Stimulated activated naive CD8-positive, alpha-beta T cell treated with anti-CD3 and anti-CD28 coated beads, Interleukin-15, Interleukin-2, amounts not matched to agents 100 ng/mL and 50 ng/mL, for 24 hours (primary cell): ENCODE measurements around the gene ATP11C.
"Not testable (repeated sequence)": the region's sequence is repeated elsewhere in the genome, so short reads cannot be mapped to it uniquely, and the experiment has no call there.

Source experiments
- H3K27ac Mint-ChIP-seq: one replicate; pipeline ENCODE4 v1.8.0; 2021; ENCODE audit warnings: mild to moderate bottlenecking, mixed read lengths
- H3K27me3 Mint-ChIP-seq: one replicate; pipeline ENCODE4 v1.8.0; 2021; ENCODE audit warnings: mixed read lengths
- H3K36me3 Mint-ChIP-seq: one replicate; pipeline ENCODE4 v1.8.0; 2021; ENCODE audit warnings: low read depth, mixed read lengths
- H3K4me1 Mint-ChIP-seq: one replicate; pipeline ENCODE4 v1.8.0; 2021; ENCODE audit warnings: low read depth, mixed read lengths
- H3K4me3 Mint-ChIP-seq: one replicate; pipeline ENCODE4 v1.8.0; 2021; ENCODE audit warnings: mild to moderate bottlenecking, mixed read lengths
- H3K9me3 Mint-ChIP-seq: one replicate; pipeline ENCODE4 v1.8.0; 2021; ENCODE audit warnings: mixed read lengths

Gene ATP11C

DNA sequence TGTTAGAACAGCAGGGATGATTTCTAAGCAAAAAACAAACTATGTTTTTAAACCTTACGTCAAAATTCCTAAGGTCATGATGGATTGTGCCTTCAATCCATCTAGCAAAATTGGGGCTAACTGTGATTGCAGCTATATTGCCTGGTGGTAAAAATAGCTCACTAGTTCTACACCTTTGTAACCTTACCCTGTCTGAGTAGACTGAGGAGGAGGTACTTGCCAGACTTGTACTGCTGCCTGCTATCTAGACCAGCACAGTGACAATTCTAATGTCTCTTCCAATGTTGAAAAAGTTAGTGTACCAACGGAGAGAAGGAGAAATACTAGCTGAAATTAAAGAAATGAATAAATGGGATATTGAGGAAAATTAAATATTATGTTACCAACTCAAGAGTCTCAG lies 30.3 kb downstream of the ATP11C start:
- H3K4me1 Mint-ChIP-seq = peaks cover 6% of the 10 kb centered on the region
- peaks cover 4% of the 10 kb centered on the region for H3K36me3 Mint-ChIP-seq
- no peaks in the 10 kb centered on the region for H3K9me3 Mint-ChIP-seq
- H3K27me3 Mint-ChIP-seq = no peaks in the 10 kb centered on the region
- H3K27ac Mint-ChIP-seq = peak overlapping the region; percentile 26
- H3K4me3 Mint-ChIP-seq = no peak overlapping the region

DNA sequence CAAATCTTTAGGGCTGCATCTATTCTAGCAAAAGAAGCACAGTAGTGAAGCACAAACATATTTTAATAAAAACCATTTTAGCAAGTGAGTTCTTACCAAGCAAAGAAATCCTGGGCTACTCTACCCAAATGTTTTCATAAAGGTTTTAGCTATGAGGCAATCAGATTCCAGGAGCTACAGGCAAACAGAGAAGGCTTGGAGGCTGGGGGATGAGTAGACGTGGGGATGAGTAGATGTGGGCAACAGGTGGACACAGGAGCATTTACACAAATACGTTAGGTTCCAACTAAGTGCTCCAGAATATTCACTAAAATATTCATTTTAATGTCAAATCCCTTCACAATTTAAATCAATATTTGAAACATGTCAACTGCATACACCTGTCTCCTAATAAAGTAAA lies 34.5 kb downstream of the ATP11C start:
- H3K4me3 Mint-ChIP-seq = no peak overlapping the region
- H3K9me3 Mint-ChIP-seq = no peaks in the 10 kb centered on the region
- H3K27ac Mint-ChIP-seq = no peak overlapping the region
- H3K4me1 Mint-ChIP-seq = peaks cover 4% of the 10 kb centered on the region
- H3K27me3 Mint-ChIP-seq = no peaks in the 10 kb centered on the region
- H3K36me3 Mint-ChIP-seq = peaks cover 4% of the 10 kb centered on the region

DNA sequence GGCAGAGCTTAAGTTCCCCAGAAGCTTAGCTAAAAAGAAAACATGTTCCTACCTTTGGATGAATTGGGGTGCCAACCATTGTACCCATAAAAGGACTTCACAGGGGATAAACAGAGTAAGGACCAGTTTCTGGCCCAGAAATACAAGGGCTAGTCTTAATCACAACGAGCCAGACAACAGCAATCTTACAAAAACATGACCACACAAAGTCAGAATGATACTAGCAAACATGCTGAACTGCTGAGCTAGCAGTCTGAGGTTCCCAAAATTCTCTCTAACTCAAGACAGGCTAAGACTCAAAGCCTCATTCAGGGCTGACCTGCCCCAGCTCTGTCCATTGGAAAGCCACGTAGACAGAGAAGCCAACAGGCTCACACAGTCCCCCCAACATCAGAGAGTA lies 40.3 kb downstream of the ATP11C start:
- Mint-ChIP-seq H3K27me3 (no peaks in the 10 kb centered on the region), H3K36me3 (no peaks in the 10 kb centered on the region), H3K9me3 (no peaks in the 10 kb centered on the region), H3K27ac (no peak overlapping the region), H3K4me1 (peaks cover 31% of the 10 kb centered on the region), H3K4me3 (no peak overlapping the region)

DNA sequence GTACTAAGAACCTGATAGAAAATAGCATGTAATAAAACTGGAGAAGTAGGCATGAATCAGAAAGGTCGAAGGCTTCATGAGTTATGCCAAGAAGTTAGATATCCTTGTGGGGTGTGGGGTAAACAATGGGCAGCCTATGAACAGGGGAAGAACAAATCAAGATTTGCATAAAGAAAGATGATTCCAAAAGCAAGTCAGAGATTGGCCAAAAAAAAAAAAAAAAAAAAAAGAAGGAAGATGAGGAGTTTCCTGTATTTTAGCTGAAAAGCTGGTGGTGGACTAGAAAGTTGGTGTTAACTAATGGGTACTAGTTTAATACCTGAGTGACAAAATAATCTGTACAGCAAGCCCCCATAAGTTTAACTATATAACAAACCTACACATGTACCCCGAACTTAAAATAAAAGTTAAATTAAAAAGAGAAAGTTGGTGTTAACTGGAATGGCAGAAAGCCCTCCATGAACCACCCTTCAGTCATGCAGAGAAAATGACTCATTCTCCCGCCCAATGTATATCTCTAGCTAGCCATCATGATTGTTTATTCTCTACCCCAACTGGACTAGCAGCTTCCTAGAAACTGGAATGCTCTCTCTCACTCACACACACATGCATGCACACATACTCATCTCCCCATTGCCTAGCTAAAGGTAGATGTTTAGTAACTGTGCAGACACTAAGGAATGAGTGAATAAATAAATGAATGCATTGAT lies 41.7 kb downstream of the ATP11C start:
- no peaks in the 10 kb centered on the region for H3K9me3 Mint-ChIP-seq
- H3K27ac Mint-ChIP-seq = no peak overlapping the region
- peaks cover 31% of the 10 kb centered on the region for H3K4me1 Mint-ChIP-seq
- no peaks in the 10 kb centered on the region for H3K36me3 Mint-ChIP-seq
- no peaks in the 10 kb centered on the region for H3K27me3 Mint-ChIP-seq
- no peak overlapping the region for H3K4me3 Mint-ChIP-seq

GRCh38 chrX:139889760-139890159 lies 43.1 kb downstream of the ATP11C start:
- Mint-ChIP-seq H3K4me3 (no peak overlapping the region), H3K4me1 (peaks cover 31% of the 10 kb centered on the region), H3K27ac (no peak overlapping the region), H3K36me3 (peaks cover 4% of the 10 kb centered on the region), H3K27me3 (no peaks in the 10 kb centered on the region), H3K9me3 (no peaks in the 10 kb centered on the region)

DNA sequence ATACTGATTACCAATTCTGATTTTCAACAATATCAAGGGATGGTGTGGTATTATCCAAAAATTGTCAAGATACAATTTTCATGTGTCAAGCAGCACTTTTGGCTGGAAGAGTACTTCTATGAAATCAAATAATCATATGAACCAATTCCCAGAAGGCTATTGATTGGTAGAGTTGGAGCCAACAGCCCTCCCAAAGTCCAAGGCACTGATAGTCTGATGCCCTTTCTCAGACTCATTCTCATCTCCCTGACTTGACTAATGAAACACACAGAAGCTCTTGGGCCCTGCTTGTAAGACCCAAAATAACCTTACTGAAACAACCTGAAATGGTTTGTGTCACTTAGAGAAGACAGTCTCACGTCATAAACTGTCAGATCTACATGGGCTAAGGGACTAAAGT lies 48.9 kb downstream of the ATP11C start:
- Mint-ChIP-seq H3K9me3 (no peaks in the 10 kb centered on the region), H3K4me3 (no peak overlapping the region), H3K27me3 (no peaks in the 10 kb centered on the region), H3K27ac (no peak overlapping the region), H3K4me1 (peaks cover 20% of the 10 kb centered on the region), H3K36me3 (peaks cover 11% of the 10 kb centered on the region)

GRCh38 chrX:139882299-139882698 lies 50.6 kb downstream of the ATP11C start:
- Mint-ChIP-seq H3K36me3 (peaks cover 13% of the 10 kb centered on the region), H3K27ac (no peak overlapping the region), H3K4me3 (no peak overlapping the region), H3K4me1 (peaks cover 21% of the 10 kb centered on the region), H3K9me3 (no peaks in the 10 kb centered on the region), H3K27me3 (no peaks in the 10 kb centered on the region)

GRCh38 chrX:139881572-139881971 lies 51.3 kb downstream of the ATP11C start:
- Mint-ChIP-seq H3K36me3 (peaks cover 17% of the 10 kb centered on the region), H3K27ac (no peak overlapping the region), H3K4me3 (no peak overlapping the region), H3K4me1 (peaks cover 24% of the 10 kb centered on the region), H3K27me3 (no peaks in the 10 kb centered on the region), H3K9me3 (no peaks in the 10 kb centered on the region)

- no peaks in the 10 kb centered on the region for H3K9me3 Mint-ChIP-seq
- no peaks in the 10 kb centered on the region for H3K27me3 Mint-ChIP-seq
- peaks cover 24% of the 10 kb centered on the region for H3K4me1 Mint-ChIP-seq
- H3K27ac Mint-ChIP-seq = no peak overlapping the region
- peaks cover 17% of the 10 kb centered on the region for H3K36me3 Mint-ChIP-seq
- H3K4me3 Mint-ChIP-seq = no peak overlapping the region
Measured at GRCh38 chrX:139881130-139881529, 51.7 kb downstream of the ATP11C start.

- Mint-ChIP-seq H3K27ac (no peak overlapping the region), H3K4me3 (no peak overlapping the region), H3K4me1 (peaks cover 19% of the 10 kb centered on the region), H3K9me3 (no peaks in the 10 kb centered on the region), H3K27me3 (no peaks in the 10 kb centered on the region), H3K36me3 (peaks cover 9% of the 10 kb centered on the region)
Measured at GRCh38 chrX:139877710-139878414, 55.0 kb downstream of the ATP11C start.

- H3K27me3 Mint-ChIP-seq = no peaks in the 10 kb centered on the region
- peaks cover 9% of the 10 kb centered on the region for H3K36me3 Mint-ChIP-seq
- no peak overlapping the region for H3K4me3 Mint-ChIP-seq
- H3K9me3 Mint-ChIP-seq = no peaks in the 10 kb centered on the region
- no peak overlapping the region for H3K27ac Mint-ChIP-seq
- H3K4me1 Mint-ChIP-seq = peaks cover 10% of the 10 kb centered on the region
Measured at GRCh38 chrX:139875841-139876240, 57.0 kb downstream of the ATP11C start.

DNA sequence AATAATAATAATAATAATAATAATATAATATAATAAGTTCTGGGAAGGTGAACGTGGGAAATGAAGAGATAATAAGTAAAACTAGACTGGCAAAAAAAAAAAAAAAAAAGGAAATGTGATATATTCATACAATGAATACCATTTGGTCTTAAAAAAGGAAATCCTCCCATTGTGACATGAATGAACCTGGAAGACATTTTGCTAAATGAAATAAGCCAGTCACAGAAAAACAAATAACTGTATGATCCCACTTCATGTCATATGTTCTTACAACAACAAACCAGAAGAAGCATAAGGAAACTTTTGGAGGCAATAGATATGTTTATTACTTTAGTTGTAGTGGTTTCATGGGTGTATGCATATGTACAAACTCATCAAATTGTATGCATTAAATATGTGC lies 63.1 kb downstream of the ATP11C start:
- peaks cover 6% of the 10 kb centered on the region for H3K4me1 Mint-ChIP-seq
- peaks cover 3% of the 10 kb centered on the region for H3K36me3 Mint-ChIP-seq
- H3K27me3 Mint-ChIP-seq = no peaks in the 10 kb centered on the region
- no peak overlapping the region for H3K27ac Mint-ChIP-seq
- no peaks in the 10 kb centered on the region for H3K9me3 Mint-ChIP-seq
- H3K4me3 Mint-ChIP-seq = no peak overlapping the region

GRCh38 chrX:139864640-139865039 lies 68.2 kb downstream of the ATP11C start:
- Mint-ChIP-seq H3K36me3 (peaks cover 10% of the 10 kb centered on the region), H3K27me3 (no peaks in the 10 kb centered on the region), H3K4me1 (peaks cover 4% of the 10 kb centered on the region), H3K9me3 (no peaks in the 10 kb centered on the region), H3K4me3 (no peak overlapping the region), H3K27ac (no peak overlapping the region)

DNA sequence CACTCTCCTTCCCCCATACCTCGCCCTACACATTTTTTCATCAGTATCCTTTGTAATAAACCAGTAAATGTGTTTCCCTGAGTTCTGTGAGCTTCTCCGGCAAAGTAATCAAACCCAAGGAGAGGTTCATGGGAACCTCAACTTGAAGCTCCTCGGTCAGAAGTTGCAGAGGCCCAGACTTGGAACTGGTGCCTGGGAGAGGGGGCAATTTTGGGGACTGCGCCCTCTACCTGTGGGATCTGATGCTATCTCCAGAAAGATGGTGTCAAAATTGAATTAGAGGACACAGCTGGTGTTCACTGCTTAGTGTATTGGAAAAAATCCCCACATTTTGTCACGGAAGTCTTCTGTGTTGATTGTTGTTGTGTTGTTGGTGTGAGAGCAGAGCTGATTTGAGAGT lies 70.6 kb downstream of the ATP11C start:
- Mint-ChIP-seq H3K27me3 (no peaks in the 10 kb centered on the region), H3K36me3 (peaks cover 10% of the 10 kb centered on the region), H3K4me3 (no peak overlapping the region), H3K4me1 (no peaks in the 10 kb centered on the region), H3K27ac (no peak overlapping the region), H3K9me3 (no peaks in the 10 kb centered on the region)

DNA sequence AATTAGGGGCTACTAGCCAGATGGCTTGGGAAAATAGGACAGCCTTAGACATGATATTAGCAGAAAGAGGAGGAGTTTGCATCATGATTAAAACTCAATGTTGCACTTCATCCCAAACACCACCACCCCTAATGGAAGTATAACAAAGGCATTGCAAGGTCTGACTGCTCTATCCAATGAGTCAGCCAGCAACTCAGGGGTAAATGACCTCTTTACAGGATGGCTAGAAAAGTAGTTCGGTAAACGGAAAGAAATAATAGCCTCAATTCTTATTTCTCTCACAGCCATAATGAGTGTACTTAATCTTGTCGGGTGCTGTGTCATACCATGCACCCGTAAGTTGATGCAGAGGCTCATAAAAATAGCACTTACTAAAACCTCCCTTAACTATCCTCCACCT lies 76.0 kb downstream of the ATP11C start:
- not testable (repeated sequence) for H3K27me3 Mint-ChIP-seq, H3K9me3 Mint-ChIP-seq

GRCh38 chrX:139851730-139852129 lies 81.1 kb downstream of the ATP11C start:
- Mint-ChIP-seq H3K4me3 (no peak overlapping the region), H3K27me3 (no peaks in the 10 kb centered on the region), H3K36me3 (peaks cover 3% of the 10 kb centered on the region), H3K9me3 (no peaks in the 10 kb centered on the region), H3K27ac (no peak overlapping the region), H3K4me1 (no peaks in the 10 kb centered on the region)

More for the DNA sequence above, 76.0 kb downstream of the ATP11C start:
- not testable (repeated sequence) for H3K27ac Mint-ChIP-seq, H3K4me1 Mint-ChIP-seq, H3K36me3 Mint-ChIP-seq, H3K4me3 Mint-ChIP-seq
